Measurements from ENCODE around the gene ADAT1. TPM values are rescaled to one million over a fixed set of nuclear protein-coding genes. Genes with fewer than 3 reads are reported as not detected.

Gene ADAT1
- total and polyA plus RNA-seq, 8 donors, result 9.2 to 20.5 (median 14.0) TPM

GRCh38 chr16:75658175-75658574 is 35.1 kb upstream of the ADAT1 start:
- DNase-seq, result no peak
- Histone ChIP-seq H3K4me3 (no peak overlapping the region), H3K4me1 (peaks cover 0 to 2% (median 0%) of the 10 kb centered on the region in 3 donors), H3K36me3 (peaks cover 0 to 48% (median 18%) of the 10 kb centered on the region in 3 donors), H3K27me3 (no peaks in the 10 kb centered on the region), H3K9me3 (no peaks in the 10 kb centered on the region), H3K27ac (no peak overlapping the region)
- WGBS, 2 donors, result 93 to 95% methylated on average over 2 of the region's 2 CpGs
- intact Hi-C loops (cut with DNase I), result no loop called here
- peak in 1 of 4 donors; percentile 7 for ATAC-seq
- TF ChIP-seq CTCF (IDR thresholded peaks at IDR 0.05), result no peak
- no peak for FAIRE-seq

GRCh38 chr16:75653922-75654321 is 30.8 kb upstream of the ADAT1 start:
- no peaks in the 10 kb centered on the region for H3K9me3 ChIP-seq
- H3K4me3 ChIP-seq, result no peak overlapping the region
- H3K27ac ChIP-seq, result no peak overlapping the region
- H3K4me1 ChIP-seq, result peaks cover 5 to 30% (median 25%) of the 10 kb centered on the region in 3 donors
- FAIRE-seq, result no peak
- H3K36me3 ChIP-seq, result peaks cover 0 to 45% (median 18%) of the 10 kb centered on the region in 3 donors
- intact Hi-C loops (cut with DNase I), result no loop called here
- 55 to 73% methylated on average over 1 of the region's 1 CpG for WGBS, 2 donors
- no peaks in the 10 kb centered on the region for H3K27me3 ChIP-seq
- no peak for DNase-seq
- TF ChIP-seq CTCF (IDR thresholded peaks at IDR 0.05), result no peak
- ATAC-seq, result no peak

- Histone ChIP-seq H3K27ac (peak overlapping the region; percentile 84 to 99 (median 90)), H3K36me3 (no peaks in the 10 kb centered on the region), H3K4me1 (peaks cover 21 to 41% (median 36%) of the 10 kb centered on the region in 3 donors), H3K27me3 (no peaks in the 10 kb centered on the region), H3K4me3 (peak overlapping the region; percentile 85 to 100 (median 94)), H3K9me3 (no peaks in the 10 kb centered on the region)
- intact Hi-C loops (cut with DNase I), result no loop called here
- ATAC-seq (peak; percentile 72 to 81 (median 79)), DNase-seq (peak; percentile 73 to 89 (median 84)), FAIRE-seq (no peak)
- WGBS, 2 donors, result 0% methylated on average over 61 to 62 of the region's 62 CpGs
- TF ChIP-seq CTCF (IDR thresholded peaks at IDR 0.05), result no peak
These were observed 25.4 kb upstream of the ADAT1 start for GRCh38 chr16:75648265-75649076.

- FAIRE-seq, result no peak
- WGBS, 2 donors, result 0% methylated on average over 72 to 76 of the region's 76 CpGs
These were observed 24.6 kb upstream of the ADAT1 start, which contains the start of the genes KARS1 and TERF2IP for GRCh38 chr16:75647492-75648264. Gene KARS1, minus strand, starts transcription at chr16:75647665. Its CDS starts 26 bp downstream, at chr16:75647639. Gene TERF2IP, plus strand, starts transcription at chr16:75647773. Its CDS starts 110 bp downstream, at chr16:75647883.

More at GRCh38 chr16:75647492-75648264, 24.6 kb upstream of the ADAT1 start, which contains the start of the genes KARS1 and TERF2IP:
- no peaks in the 10 kb centered on the region for H3K27me3 ChIP-seq
- DNase-seq (peak; percentile 90 to 96 (median 93)), ATAC-seq (peak; percentile 94 to 97 (median 96))
- peak within 1 kb of the TSS; percentile 85 to 100 (median 94) for H3K4me3 ChIP-seq
- no peaks in the 10 kb centered on the region for H3K9me3 ChIP-seq
- TF ChIP-seq CTCF (IDR thresholded peaks at IDR 0.05), result no peak
- H3K36me3 ChIP-seq, result no peaks in the 10 kb centered on the region
- peaks cover 18 to 34% (median 32%) of the 10 kb centered on the region in 3 donors for H3K4me1 ChIP-seq
- H3K27ac ChIP-seq, result peak within 1 kb of the TSS; percentile 84 to 99 (median 90)
- intact Hi-C loops (cut with DNase I), result no loop called here
